ENCODE data around the gene ZBBX.

The ZBBX gene

GRCh38 chr3:167382155-167382554 lies 2.1 kb upstream of the ZBBX start:
- no peak for DNase-seq (ENCODE audit: low spot score)
- TF ChIP-seq CTCF (IDR thresholded peaks at IDR 0.05; ENCODE audit: extremely low read depth, missing control alignments), result no peak

GRCh38 chr3:167375478-167375877 lies 4.6 kb downstream of the ZBBX start:
- no peak for TF ChIP-seq CTCF (IDR thresholded peaks at IDR 0.05; ENCODE audit: extremely low read depth, missing control alignments)

GRCh38 chr3:167372138-167372537 lies 8.0 kb downstream of the ZBBX start:
- TF ChIP-seq CTCF (IDR thresholded peaks at IDR 0.05; ENCODE audit: extremely low read depth, missing control alignments), result no peak
- DNase-seq (ENCODE audit: low spot score), result no peak

More at GRCh38 chr3:167375478-167375877, 4.6 kb downstream of the ZBBX start:
- DNase-seq (ENCODE audit: low spot score), result no peak

GRCh38 chr3:167361948-167362347 lies 18.1 kb downstream of the ZBBX start:
- DNase-seq (ENCODE audit: low spot score), result no peak
- TF ChIP-seq CTCF (IDR thresholded peaks at IDR 0.05; ENCODE audit: extremely low read depth, missing control alignments), result no peak

GRCh38 chr3:167361306-167361705 lies 18.8 kb downstream of the ZBBX start:
- no peak for DNase-seq (ENCODE audit: low spot score)
- TF ChIP-seq CTCF (IDR thresholded peaks at IDR 0.05; ENCODE audit: extremely low read depth, missing control alignments), result no peak

- DNase-seq (ENCODE audit: low spot score), result no peak
- TF ChIP-seq CTCF (IDR thresholded peaks at IDR 0.05; ENCODE audit: extremely low read depth, missing control alignments), result no peak
Measured at GRCh38 chr3:167355446-167355845, 24.7 kb downstream of the ZBBX start.

GRCh38 chr3:167354751-167355150 lies 25.3 kb downstream of the ZBBX start:
- DNase-seq (ENCODE audit: low spot score), result no peak
- no peak for TF ChIP-seq CTCF (IDR thresholded peaks at IDR 0.05; ENCODE audit: extremely low read depth, missing control alignments)
